ENCODE data around the gene CEP126. TPM values are rescaled to one million over a fixed set of nuclear protein-coding genes. Genes with fewer than 3 reads are reported as not detected.

Gene CEP126
- total and polyA plus RNA-seq, 8 donors = 3.6 to 18.2 (median 12.6) TPM

GRCh38 chr11:101894505-101894904, 20.3 kb upstream of the CEP126 start:
- intact Hi-C loops (cut with DNase I) = no loop called here
- TF ChIP-seq, protein P1, sequence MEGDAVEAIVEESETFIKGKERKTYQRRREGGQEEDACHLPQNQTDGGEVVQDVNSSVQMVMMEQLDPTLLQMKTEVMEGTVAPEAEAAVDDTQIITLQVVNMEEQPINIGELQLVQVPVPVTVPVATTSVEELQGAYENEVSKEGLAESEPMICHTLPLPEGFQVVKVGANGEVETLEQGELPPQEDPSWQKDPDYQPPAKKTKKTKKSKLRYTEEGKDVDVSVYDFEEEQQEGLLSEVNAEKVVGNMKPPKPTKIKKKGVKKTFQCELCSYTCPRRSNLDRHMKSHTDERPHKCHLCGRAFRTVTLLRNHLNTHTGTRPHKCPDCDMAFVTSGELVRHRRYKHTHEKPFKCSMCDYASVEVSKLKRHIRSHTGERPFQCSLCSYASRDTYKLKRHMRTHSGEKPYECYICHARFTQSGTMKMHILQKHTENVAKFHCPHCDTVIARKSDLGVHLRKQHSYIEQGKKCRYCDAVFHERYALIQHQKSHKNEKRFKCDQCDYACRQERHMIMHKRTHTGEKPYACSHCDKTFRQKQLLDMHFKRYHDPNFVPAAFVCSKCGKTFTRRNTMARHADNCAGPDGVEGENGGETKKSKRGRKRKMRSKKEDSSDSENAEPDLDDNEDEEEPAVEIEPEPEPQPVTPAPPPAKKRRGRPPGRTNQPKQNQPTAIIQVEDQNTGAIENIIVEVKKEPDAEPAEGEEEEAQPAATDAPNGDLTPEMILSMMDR (IDR thresholded peaks at IDR 0.05) = no peak
- ATAC-seq = no peak
- Histone ChIP-seq H3K9me3 (no peaks in the 10 kb centered on the region), H3K4me1 (no peaks in the 10 kb centered on the region), H3K27ac (no peak overlapping the region), H3K27me3 (no peaks in the 10 kb centered on the region), H3K36me3 (no peaks in the 10 kb centered on the region), H3K4me3 (no peak overlapping the region)
- DNase-seq = no peak

GRCh38 chr11:101907815-101908214, 7.0 kb upstream of the CEP126 start:
- intact Hi-C loops (cut with DNase I) = no loop called here
- Histone ChIP-seq H3K4me1 (no peaks in the 10 kb centered on the region), H3K27me3 (peaks cover 0 to 3% of the 10 kb centered on the region in 2 donors), H3K36me3 (no peaks in the 10 kb centered on the region), H3K27ac (no peak overlapping the region), H3K4me3 (no peak overlapping the region), H3K9me3 (no peaks in the 10 kb centered on the region)
- TF ChIP-seq, protein P1 (IDR thresholded peaks at IDR 0.05) = no peak
- DNase-seq (no peak), ATAC-seq (no peak)

DNA sequence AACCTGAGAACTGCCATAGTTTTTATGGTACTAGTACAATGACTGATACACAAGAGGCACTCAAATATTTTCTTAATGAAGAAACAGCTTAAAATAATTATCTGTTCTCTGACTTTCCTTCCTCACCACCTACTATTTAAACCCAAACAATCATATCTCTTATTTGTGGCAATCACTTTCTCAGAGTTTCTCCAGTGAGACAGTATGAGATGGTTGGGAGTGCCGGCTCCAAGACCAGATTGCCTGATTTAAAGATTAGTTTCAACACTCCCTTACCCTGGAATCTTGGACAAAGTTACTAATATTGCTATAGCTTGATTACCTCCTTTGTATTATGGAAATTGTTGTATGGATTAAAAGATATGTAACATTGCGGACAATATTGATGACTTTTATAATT, 5.7 kb upstream of the CEP126 start:
- intact Hi-C loops (cut with DNase I) = no loop called here
- no peak for ATAC-seq
- Histone ChIP-seq H3K9me3 (no peaks in the 10 kb centered on the region), H3K4me3 (no peak overlapping the region), H3K4me1 (no peaks in the 10 kb centered on the region), H3K27ac (no peak overlapping the region), H3K36me3 (no peaks in the 10 kb centered on the region), H3K27me3 (no peaks in the 10 kb centered on the region)
- TF ChIP-seq, protein P1 (IDR thresholded peaks at IDR 0.05) = no peak
- DNase-seq = no peak

GRCh38 chr11:101912823-101913284, 2.0 kb upstream of the CEP126 start:
- H3K4me3 ChIP-seq = no peak overlapping the region
- H3K9me3 ChIP-seq = no peaks in the 10 kb centered on the region
- ATAC-seq = no peak
- DNase-seq = no peak
- no peaks in the 10 kb centered on the region for H3K36me3 ChIP-seq
- no peak overlapping the region for H3K27ac ChIP-seq
- H3K4me1 ChIP-seq = peaks cover 0 to 9% of the 10 kb centered on the region in 2 donors
- TF ChIP-seq, protein P1 (IDR thresholded peaks at IDR 0.05) = no peak
- intact Hi-C loops (cut with DNase I) = no loop called here
- H3K27me3 ChIP-seq = no peaks in the 10 kb centered on the region

DNA sequence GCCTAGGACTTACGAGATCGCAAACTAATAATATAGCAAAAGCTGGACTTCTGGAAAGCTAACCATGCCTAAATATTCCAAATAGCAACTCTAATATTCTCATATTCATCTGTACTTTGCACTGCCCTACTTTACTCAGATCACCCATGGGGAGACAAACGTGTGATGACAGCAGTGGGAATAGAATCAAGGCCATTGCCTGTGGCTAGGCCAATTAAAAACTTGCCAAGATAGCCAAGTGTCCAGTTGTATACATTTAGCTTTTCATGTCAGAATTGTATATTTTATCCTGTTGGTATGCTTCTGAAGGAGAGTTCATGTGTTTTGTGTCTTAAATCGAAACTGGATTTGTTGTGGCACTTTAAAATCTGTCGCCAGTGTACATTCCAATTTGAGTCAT, 1.2 kb upstream of the CEP126 start:
- no peaks in the 10 kb centered on the region for H3K9me3 ChIP-seq
- H3K27ac ChIP-seq = peak overlapping the region in 1 of 2 donors; percentile 88
- DNase-seq (no peak), ATAC-seq (no peak)
- H3K4me3 ChIP-seq = no peak overlapping the region
- intact Hi-C loops (cut with DNase I) = no loop called here
- no peaks in the 10 kb centered on the region for H3K36me3 ChIP-seq
- TF ChIP-seq, protein P1 (IDR thresholded peaks at IDR 0.05) = no peak
- no peaks in the 10 kb centered on the region for H3K27me3 ChIP-seq
- H3K4me1 ChIP-seq = peaks cover 0 to 9% of the 10 kb centered on the region in 2 donors
